HG03378 (cell line): ENCODE data around the gene SPOCD1.

Experiments used
- ATAC-seq: cut with Tn5 transposase; IDR thresholded peaks from one replicate; pipeline ENCODE4 v1.9.1; 2021; ENCODE audit warnings: mild to moderate bottlenecking, moderate library complexity; ENCODE audit not compliant: unreplicated experiment

SPOCD1 gene

DNA sequence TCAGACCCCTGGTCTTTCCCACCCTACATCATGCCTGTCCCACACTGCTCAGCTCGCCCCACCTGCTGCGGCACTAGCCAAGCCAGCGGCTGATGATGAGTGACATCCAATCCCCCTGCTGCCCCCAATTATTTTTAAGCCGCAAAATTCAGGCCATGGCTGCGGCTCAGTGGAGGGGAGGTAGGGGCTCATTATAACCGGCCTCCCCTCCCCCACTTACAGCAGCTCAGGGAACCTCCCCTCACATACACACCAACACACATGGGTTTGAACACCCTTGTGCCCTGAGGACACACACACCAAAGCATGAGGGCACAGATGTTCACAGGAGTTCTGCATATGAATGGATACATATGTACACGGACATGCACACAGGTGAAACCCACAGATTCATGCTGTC lies 57.0 kb downstream of the SPOCD1 start:
- ATAC-seq: no peak

DNA sequence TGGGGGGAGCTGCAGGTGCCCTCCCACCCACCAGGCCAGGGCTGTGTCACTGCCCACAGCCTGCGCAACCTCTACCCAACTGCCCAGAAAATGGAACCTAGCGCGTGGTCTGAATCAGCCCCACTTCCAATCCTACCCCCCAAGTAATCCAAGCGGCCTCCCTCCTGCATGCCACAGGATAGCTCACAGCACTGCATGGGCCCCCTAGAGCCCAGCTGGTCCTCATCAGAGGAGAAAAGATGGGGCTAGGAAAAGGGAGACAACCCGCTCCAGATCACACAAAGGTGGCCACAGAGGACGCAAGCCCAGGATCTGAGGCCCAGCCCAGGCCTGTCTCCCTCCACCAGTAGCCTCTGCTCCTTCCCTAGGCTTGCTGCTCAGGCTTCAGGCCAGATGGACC lies 57.8 kb downstream of the SPOCD1 start:
- ATAC-seq: no peak

DNA sequence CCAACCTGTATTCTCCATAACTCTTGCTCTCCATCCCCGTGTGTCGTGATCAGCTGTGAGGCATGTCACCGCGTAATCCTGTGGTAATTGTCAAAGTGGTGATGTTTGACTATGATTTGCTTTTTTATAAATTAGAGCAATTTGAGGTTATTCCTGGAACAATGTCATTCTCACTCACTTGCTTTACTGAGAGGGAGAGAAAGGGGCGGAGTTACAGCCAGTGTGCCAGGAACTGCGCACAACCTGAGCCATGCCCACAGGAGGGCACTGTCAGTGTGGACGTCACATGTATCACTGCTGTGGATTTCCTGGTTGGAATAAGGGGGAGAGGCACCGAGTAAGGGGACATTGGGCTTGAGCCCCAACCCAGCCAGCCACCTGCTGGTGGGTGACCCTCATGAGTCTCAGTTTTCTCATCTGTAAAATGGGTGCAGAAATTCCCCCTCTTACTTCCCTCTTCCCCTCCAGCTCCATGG lies 58.6 kb downstream of the SPOCD1 start:
- no peak for ATAC-seq

DNA sequence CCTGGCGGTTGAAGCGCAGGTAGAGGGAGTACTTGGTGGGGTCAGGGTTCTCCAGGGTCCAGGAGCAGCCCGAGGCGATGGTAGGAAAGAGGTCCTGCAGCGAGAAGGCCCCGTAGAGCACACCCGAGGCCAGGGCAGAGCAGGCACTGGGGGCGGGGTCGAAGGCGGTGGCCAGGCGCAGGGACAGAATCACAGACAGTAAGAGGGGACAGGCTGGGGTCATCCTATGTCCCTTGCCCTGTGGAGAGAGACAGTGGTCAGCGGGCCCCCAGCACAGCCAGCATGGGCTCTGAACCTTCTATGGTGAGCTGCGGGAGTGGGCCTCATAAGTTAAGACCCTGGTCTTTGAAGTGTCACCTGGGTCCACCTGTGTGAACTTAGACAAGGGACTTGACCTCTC lies 59.2 kb downstream of the SPOCD1 start:
- no peak for ATAC-seq

DNA sequence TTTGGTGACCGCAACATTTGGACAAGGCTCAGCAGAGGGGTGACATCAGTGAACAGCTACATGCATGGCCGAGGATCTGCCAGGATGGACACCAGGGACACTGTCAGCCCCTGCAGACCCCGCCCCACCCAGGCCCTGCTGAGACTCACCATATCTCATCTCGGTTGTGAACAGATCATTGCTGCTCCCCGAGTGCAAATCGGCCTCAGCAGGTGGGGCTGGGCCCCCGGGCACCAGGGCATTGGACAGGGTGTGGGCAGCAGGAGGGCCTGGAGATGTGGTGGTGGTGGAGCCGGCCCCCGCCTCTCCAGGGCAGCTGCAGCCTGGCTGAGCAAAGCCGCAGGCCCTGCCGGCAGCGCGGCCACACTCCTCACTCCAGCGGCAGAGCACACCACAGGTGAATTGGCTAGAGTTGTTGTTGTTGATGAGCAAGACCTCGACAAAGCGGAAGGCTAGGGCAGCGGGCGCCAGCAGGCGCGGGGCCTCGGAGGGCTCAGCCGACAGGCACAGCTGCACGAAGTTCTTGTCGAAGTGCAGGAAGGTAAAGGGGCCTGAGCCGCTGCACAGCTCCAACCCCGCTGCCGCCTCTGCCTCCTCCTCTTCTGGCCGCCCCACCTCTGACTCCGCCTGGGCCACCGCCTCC lies 59.9 kb downstream of the SPOCD1 start:
- ATAC-seq: no peak

DNA sequence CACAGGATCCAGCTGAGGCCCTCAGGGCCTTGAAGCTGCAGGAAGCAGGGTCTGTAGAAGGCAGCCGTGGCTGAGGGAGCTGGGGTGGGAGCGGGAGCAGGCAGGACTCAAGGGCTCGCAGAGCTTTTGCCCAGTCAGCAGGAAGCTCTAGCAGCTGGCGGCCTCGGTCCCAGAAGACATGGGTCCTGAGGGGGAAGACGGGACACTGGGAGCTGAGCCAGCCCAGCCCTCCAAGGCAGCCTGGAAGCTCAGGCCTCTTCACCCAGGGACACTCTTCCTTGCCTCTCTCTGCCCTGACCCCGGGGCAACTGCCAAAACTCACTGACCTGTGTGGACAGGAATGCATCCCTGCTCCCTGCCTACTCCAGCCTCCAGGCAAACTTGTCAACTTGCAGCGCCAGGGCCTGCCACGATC lies 60.6 kb downstream of the SPOCD1 start:
- ATAC-seq: no peak

DNA sequence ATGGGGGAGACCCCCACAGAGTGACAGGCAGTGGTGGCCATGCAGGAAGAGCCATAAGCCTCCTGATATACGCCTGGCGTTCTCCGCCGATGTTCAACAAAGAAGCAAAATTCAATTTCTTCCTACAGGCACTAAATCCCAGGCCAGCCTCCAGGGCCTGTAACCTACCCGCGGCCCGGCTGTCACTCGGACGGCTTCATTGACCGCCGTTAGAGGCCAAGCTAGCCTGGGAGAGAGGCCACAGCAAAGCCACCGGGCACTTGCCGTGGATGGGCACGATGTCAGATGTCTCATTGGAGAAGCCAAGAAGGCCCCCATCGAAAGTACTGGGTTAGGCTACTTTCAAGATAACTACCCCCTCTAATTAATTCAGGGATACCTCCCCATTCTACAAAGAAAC lies 61.4 kb downstream of the SPOCD1 start:
- no peak for ATAC-seq

DNA sequence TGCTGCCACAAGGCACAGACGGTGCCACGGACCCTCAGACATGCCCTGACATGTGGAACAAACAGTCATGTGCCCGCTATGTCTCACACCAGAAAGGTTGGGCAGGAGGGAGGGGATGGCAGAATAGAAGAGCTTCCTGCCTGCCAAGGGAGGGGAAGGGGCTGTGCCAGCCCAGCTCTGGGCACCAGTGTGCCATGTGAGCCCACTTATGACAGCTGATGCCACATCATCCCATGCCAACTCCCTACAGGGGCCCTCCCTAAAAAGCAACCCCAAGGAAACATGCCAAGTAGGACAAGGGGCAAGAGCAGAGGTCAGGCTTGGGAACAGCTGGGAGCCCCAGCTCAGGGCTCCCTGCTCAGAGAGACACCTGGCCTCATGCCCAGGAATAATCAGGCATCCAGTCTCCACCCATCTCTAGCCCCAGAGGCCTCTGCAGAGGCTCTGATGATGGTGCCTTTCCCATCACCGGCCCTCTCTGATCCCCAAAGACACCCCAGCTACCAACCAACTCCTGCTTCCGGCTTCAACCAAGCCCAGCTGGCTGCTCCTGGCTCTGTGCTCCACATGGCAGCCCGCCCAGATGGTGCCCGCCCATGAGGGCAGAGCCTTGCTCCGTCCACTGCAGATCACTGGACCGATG lies 62.0 kb downstream of the SPOCD1 start:
- no peak for ATAC-seq

DNA sequence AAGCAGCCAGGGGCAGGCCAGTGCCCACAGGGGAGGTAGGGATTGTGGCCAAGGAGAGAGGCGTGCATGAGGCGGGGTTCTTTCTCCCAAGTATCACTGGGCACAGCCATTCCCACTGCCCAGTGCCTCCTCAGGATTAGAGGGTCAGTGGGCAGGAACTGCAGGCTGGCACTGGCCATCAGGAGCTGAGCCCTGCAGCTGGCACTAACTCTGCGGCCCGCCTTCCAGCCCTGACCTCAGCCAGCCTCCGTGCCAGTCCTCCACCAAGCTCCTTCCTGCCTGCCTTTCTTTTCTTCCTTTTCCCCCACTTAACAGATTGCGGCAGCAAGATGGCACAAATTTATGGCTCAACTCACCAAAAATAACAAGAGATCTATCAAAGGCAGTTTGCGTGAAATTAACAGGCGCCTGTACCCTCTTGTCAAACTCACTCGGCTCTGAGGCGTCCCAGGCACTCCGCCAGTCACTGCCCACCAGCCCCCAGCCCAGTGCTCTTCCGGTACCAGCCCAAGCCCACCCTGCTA lies 62.8 kb downstream of the SPOCD1 start:
- no peak for ATAC-seq

DNA sequence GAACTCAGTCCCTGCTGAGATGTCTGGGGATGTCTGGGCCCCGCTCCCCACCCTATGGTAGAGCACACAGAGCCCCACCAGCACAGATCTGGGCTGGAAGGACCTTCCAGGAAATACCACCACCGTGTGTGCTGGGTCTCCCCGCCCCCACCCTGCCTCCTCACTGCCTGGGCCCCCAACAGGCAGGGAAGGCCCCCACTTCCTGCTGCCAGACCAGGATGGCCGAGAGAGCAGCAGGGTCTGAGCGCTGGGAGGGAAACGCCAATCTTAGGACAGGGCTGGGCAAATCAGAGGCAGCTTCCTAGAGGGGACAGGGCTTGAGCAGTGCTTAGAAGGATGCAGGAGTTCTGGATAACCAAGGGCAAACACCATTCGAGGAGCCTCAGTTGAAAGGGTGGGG lies 63.6 kb downstream of the SPOCD1 start:
- no peak for ATAC-seq

DNA sequence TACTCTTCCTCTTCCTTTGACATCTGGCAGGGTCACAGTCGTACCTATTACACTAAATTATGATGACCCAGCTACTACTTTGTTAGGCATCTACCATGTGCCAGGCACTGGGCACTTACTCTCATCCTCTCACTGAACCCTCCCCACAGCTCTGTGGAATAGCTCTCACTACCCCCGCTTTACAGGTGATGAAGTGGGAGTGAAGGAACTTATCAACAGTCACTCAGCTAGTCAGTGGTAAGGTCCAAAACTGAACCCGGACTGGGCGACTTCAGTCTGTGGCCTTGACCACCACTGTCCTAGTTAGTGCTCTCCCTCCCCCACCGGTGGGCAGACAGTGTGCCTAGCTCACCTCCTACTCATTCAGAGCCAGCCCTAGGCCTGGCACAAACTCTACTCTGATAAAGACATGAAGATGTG lies 64.0 kb downstream of the SPOCD1 start:
- no peak for ATAC-seq

DNA sequence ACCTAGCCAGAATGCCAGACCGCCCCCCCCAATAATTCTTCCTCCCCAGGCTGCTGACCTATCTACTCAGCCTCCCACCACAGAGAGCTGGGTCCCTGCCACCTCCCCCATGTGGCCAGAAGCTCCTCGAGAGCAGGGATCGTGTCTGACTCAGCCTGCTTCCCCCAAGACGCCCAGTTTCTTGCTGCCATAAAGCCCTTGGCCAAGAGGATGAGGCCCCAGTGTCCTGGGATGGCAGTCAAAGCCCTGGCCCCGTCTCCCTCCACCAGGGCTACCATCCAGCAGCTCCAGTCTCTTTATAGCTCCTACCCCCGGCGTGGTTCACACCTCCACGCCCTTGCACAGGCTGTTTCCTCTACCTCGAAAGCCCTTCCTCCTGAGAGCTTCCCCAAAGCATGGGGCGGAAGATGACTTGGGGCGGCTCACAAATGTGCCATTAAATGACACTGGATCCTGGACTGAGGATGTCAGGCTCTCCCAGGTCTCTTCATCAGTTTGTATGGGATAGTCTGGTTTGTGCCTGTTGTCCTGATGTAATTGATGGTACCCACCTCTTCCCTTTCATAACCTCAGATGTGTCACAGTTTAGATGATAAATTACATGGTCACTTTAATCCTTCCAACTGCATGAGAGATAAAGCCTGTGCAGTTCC lies 64.8 kb downstream of the SPOCD1 start:
- ATAC-seq: no peak

DNA sequence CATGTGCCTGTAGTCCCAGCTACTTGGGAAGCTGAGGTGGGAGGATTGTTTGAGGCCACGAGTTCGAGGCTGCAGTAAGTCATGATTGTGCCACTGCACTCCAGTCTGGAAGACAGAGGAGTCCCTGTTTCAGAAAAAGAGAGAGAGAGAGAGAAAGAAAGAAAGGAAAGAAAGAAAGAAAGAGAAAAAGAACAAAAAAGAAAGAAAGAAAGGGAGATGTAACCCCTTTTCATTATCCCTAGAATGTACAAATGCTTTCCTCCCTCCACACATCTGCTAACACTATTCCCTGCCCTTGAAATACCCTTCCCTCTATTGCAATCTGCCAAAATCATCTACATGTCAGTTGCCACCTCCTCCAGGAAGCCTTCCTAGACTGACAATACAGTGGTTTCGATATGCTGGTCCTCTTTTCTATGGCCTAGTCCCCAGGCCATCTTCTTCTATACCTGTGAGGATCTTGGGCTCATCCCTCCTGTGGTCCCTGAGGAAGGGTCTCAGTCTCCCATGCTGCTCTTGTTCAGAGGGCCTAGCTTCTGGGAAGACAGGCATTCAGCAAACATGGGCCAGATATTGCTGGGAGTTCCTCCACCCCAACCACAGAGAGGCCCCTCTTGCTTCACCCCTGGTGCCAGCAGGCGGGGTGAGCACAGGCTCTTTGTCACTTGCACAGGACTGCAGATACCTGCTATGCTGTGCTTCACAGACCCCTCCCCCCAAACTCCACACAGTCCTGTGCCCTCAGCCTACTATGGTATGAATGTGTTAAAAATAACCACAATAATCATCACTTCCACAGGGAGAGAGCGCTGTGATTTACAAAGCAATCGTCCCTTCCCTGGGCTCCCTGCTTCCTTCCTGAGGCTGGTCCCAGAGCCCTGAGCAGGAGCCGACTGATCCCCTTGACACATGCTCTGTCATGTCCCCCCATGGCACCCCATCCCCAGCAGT lies 65.8 kb downstream of the SPOCD1 start:
- no peak for ATAC-seq

DNA sequence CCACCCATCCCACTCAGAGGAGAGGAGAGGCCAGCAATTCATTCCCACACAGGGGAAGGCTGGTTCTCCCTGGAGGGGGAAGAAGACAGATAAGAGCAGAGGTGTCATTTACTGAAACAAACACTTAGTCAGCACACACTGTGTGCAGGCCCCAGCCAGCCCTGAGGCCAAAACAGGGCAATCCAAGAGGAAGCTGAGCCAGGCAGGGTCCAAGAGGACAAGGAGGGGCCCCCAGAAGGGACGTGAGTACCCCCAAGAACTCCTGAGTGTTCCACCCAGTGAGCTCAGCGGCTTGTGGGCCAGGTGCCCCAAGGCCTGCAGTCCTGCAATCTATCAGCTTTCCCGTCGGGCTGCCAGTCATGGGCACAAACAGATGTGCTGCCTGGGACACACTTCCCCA lies 67.5 kb downstream of the SPOCD1 start:
- no peak for ATAC-seq

DNA sequence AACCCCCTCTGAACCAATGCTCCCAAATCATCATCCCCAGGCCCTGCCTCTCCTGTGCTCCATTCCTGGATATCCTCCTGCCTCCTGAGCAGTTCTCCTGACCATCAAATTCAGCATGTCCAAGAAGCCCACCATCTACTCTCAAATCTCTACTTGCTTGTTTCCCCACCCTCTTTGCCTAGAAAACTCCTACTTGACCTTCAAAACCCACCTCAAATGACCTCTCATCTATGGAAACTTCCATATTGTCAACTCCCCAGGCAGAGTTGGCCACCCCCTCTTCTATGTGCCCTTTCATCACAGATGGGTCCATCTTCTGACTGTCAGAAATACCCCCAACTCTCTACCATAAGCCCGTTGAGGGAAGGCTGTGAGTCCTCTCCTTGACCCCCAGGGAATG lies 68.5 kb downstream of the SPOCD1 start:
- ATAC-seq: no peak

DNA sequence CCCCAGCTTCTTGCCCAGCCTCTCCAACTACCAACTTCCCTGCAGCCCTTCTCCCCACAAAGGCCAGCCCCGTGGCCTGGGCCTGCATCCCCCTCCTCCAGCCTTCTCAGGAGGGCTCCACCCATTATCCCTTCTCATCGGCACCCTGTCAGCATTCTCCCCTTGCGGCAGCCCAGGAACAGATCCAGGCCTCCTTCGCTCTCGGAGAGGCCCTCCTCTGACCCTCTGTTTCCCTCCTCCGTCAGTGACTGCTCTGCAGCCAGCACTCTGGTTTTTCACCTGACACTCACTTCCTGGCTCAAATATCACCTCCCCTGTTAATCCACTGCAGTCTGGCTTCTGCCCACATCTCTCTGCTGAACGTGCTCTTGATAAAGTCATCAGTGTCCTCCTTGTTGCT lies 69.1 kb downstream of the SPOCD1 start:
- ATAC-seq: no peak

DNA sequence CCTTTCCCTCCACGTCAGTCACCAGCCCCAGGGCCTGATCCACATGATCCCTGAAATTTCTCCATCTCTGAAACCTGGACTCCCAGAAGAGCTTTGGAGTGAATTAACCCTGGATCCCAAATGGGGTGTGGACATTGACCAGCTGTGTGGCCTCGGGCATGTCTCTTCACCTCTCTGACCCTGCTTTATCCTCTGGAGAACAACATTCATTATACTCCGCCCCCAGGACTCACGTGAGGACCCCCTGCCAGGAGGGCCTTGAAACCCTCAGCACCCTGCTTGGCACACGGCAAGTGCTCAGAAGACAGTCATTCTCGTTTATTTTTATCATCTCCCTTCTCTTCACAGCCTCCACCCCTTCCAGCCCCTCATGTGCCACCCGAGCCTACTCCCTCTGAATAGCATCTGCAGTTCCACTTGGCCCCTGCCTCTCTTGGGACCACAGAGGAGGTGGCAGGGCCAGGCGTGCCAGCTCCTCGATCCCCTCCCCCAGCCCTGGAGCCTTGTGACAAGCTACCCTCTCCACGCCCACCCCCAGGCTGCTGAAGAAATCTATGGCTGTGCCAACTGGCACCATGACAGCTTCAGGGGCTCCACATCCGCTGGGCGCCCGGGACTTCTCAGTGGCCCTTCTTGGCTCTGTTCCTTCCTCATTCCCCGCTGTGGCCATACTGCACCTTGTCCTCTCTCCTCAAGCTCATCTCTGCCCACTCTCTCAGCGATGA lies 69.7 kb downstream of the SPOCD1 start:
- ATAC-seq: no peak

DNA sequence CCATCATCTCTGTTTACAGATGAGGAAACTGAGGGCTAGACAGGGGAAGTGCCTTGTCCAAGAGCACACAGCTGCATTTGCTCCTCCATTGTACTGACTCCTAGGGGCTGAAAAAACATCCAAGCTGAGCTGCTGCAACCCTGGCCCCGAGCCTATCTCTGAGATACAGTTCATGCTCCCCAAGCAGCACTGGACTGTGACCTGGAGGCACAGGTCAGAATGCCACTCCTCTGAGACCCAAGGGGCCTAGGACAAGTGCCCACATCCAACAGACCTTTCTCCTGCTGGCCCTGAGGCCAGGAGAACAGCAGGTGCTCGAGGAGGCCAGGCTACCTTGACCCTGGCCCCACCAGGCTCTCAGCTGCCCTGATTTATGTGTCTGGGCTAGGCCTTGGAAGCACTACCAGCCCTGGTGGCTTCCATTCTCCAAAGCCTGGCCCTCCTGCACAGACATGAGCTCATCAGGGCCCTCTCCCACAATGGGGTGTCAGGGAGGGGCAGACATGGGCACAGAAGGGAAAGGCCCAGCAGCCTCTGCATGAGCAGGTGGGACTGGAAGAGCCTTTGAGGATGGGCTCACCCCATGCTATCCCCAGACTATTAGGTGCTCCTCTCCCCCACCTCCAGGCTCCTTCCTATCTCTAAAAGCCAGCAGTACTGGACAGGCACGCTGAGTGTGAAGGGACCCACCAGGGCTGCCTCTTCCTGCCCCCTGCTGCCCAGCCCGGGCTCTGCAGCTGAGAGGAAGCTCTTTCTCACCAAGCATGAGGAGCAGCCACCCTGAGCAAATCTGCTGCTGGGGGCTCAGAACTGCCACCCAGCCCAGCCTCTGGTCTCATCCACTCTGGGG lies 70.5 kb downstream of the SPOCD1 start:
- no peak for ATAC-seq

DNA sequence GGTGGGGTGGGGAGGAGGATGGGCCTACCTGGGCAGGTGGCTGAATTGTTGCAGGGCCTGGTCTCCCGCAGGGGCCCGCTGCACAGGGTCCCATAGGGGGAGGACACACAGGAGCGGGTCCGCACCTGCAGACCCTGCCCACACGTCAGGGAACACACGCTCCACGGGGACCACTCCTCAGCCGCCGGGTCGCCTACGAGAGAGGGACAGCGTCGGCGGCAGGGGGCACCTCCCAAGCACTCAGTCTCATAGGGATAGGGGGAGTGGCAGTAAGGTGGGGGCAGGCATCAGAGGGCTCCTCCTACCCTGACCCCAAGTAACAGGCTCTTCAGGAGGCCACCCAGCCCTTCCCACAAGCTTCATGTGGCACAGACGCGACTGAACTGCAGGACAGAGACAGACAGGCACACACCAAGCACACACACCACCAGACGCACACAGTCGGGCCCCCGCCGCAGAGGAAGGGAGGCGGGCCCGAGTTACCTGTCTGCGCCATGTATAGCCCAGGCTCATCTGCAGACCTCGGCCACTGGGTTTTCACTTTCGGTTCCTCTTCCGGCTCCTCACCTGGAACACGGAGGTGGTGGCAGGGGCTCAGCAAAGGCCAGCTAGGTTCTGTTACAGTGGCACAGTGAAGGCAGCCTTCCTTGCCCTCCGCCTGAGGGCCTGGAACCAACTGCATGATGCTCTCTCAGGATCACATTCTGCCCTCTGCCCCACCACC lies 71.5 kb downstream of the SPOCD1 start:
- ATAC-seq: no peak
